B cell (primary cell): ENCODE results near the gene HS6ST2.

Experiments used
- CTCF ChIP-seq: fragments of 200-600 bp; IDR thresholded peaks from one replicate; pipeline ENCODE4 v1.8.0; 2022; ENCODE audit warnings: antibody characterized with exemption, mild to moderate bottlenecking
- EZH2 ChIP-seq: IDR thresholded peaks from 2 replicates; pipeline ENCODE4 v1.6.1; 2012; ENCODE audit warnings: borderline replicate concordance, low read depth, mild to moderate bottlenecking, moderate library complexity, low read length; ENCODE audit not compliant: insufficient read depth, poor library complexity, severe bottlenecking

- TF ChIP-seq CTCF (no peak), EZH2 (no peak)
Observed at GRCh38 chrX:132900633-132901293, 57.7 kb downstream of the HS6ST2 start.
